Aorta (tissue), 5 donors: Measurements from ENCODE around the gene PTGES3. TPM values are rescaled to one million over a fixed set of nuclear protein-coding genes. Genes with fewer than 3 reads are reported as not detected.
"Not testable (repeated sequence)": the region's sequence is repeated elsewhere in the genome, so short reads cannot be mapped to it uniquely, and the experiment has no call there.

Source experiments
- ATAC-seq: fragments of 200-7000 bp; cut with Tn5 transposase; one replicate; pipeline ENCODE4 v1.9.1; 2022; ENCODE audit warnings: moderate library complexity; ENCODE audit not compliant: low FRiP score
- DNase-seq, 2 donors: peaks; one replicate each; pipeline ENCODE4 v3.0.0-alpha.2; 2020
- H3K27ac ChIP-seq, 2 donors: one replicate each; pipeline ENCODE4 v1.5.1; 2013; ENCODE audit warnings: low read length in 2 of 2, mild to moderate bottlenecking in 2 of 2, moderate library complexity in 2 of 2, control low read depth in 1 of 2, inconsistent platforms in 1 of 2, low read depth in 1 of 2
- H3K27me3 ChIP-seq, 2 donors: one replicate each; pipeline ENCODE4 v1.6.1; 2013; ENCODE audit warnings: control low read depth in 1 of 2, low read length in 1 of 2, mild to moderate bottlenecking in 1 of 2, moderate library complexity in 1 of 2; ENCODE audit not compliant: insufficient read depth in 2 of 2, control insufficient read depth in 1 of 2
- H3K36me3 ChIP-seq, 2 donors: one replicate each; pipeline ENCODE4 v1.6.1; 2013; ENCODE audit warnings: control low read depth in 1 of 2, low read length in 1 of 2, mild to moderate bottlenecking in 1 of 2; ENCODE audit not compliant: insufficient read depth in 2 of 2, control insufficient read depth in 1 of 2
- H3K4me1 ChIP-seq, 2 donors: one replicate each; pipeline ENCODE4 v1.6.1; 2013; ENCODE audit warnings: low read length in 2 of 2, control low read depth in 1 of 2, mild to moderate bottlenecking in 1 of 2, moderate library complexity in 1 of 2; ENCODE audit not compliant: insufficient read depth in 2 of 2, control insufficient read depth in 1 of 2
- H3K4me3 ChIP-seq, 2 donors: one replicate each; pipeline ENCODE4 v1.5.1; 2013; ENCODE audit warnings: low read length in 2 of 2, control low read depth in 1 of 2, mild to moderate bottlenecking in 1 of 2
- H3K9me3 ChIP-seq: one replicate; pipeline ENCODE4 v1.6.1; 2013; ENCODE audit warnings: mild to moderate bottlenecking, low read length; ENCODE audit not compliant: control insufficient read depth
- WGBS, 2 donors: extraction: QIAGEN DNeasy Blood & Tissue Kit; methylation state at CpG; one replicate each; pipeline ENCODE4 v1.1.7; 2013; 5-methylcytosine and 5-hydroxymethylcytosine counted together
- intact Hi-C, 2 donors: fragments of 100-400 bp; cut with DNase I; formaldehyde crosslinking; loops; one replicate each; pipeline versions ENCODE4 v1.14.2 to v1.15.0; 2022
- long read RNA-seq, 2 donors: library from polyadenylated mRNA; unstranded; transcript quantifications; one replicate each; pipeline ENCODE4 v2.0.0, GENCODE V29; 2020 to 2021
- polyA plus RNA-seq, 2 donors: library from polyadenylated mRNA; stranded (reverse); fragments of 200-250 nt; gene quantifications; one replicate each; pipeline ENCODE4 v1.2.3, GENCODE V29; 2013
- total RNA-seq, 2 donors: library from RNA; stranded (reverse); fragmentation: NEBNext Ultra II Directional; extraction: Animal tissue kit (Norgen Biotek cat#: 25700); gene quantifications; one replicate each; pipeline ENCODE4 v1.2.1, GENCODE V29; 2021
- donor health status: healthy with polysubstance abuse.
- donor health status: Bipolar disorder and iron deficiency.
- donor health status: DM: no; HTN: no; CAD: no.
- donor health status: DM: no; HTN: no; CAD: no.
- donor health status: DM: yes; HTN: yes; CAD: no.

The PTGES3 gene
- total RNA-seq: 100 to 1,000 TPM; 148 to 153 TPM
- 100 to 1,000 TPM; 142 to 221 TPM for polyA plus RNA-seq
- long read RNA-seq, donor 1, transcript PTGES3-201 (8 exons, 1,920 nt): major isoform, 735 of 810 reads
- long read RNA-seq, donor 1, transcript PTGES3-204 (7 exons, 1,017 nt): minor isoform, 11 of 810 reads
- long read RNA-seq, donor 1, transcript PTGES3-202 (7 exons, 1,547 nt): minor isoform, 25 of 810 reads
- long read RNA-seq, donor 1, partial matches to known transcripts: 13 of 810 reads
- long read RNA-seq, donor 1, other reads (novel, unspliced or antisense): 26 of 810 reads
- long read RNA-seq, donor 2, transcript PTGES3-201 (8 exons, 1,920 nt): major isoform, 107 of 131 reads
- long read RNA-seq, donor 2, transcript PTGES3-202 (7 exons, 1,547 nt): minor isoform, 6 of 131 reads
- long read RNA-seq, donor 2, partial matches to known transcripts: 3 of 131 reads
- long read RNA-seq, donor 2, other reads (novel, unspliced or antisense): 12 of 131 reads

DNA sequence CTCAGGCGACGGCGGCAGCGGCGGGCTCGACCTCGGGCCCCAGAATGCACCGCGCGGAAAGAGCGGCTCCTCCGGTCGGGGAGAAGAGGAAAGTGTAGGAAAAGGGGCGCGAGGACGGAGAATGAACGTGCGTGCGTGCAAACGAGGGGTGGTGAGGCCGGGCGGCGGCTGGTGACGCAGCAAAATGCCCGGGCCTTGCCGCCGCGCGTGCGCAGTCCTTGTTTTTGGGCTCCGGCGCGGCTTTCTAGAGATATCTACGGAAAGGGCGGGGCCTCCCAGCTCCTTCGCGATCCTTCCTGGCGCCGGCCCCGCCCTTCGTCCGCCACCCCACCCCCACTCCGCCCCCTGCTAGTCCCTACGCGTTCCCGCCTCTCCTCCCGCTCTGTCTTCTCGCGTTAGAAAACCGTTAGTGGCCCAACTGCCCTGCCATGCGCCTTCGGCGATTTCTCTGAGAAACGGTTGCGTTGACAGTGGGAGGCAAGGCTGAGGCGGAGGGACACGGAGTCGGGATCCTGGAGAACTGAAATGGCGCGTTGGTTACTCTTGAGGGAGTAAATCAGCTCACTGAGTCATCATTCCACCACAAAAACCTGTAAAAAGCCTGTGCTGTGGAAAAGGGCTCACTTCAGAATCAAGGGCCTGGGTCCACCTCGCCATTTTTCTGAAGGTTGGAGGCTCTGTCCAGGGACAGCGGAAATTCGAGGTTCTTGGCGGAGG lies at the start of gene PTGES3:
PTGES3 (minus strand) TSS at position 156 of the 717 bp plus-strand sequence. CDS start 285 bp downstream, outside the sequence.
- no peaks in the 10 kb centered on the region for H3K27me3 ChIP-seq
- H3K4me1 ChIP-seq: no peaks in the 10 kb centered on the region
- WGBS, 2 donors: 0 to 1% methylated on average over 48 to 64 of the region's 64 CpGs
- H3K4me3 ChIP-seq: peak within 1 kb of the TSS; percentile 69 to 75
- DNase-seq (peak; percentile 99), ATAC-seq (peak; percentile 98)
- no peaks in the 10 kb centered on the region for H3K9me3 ChIP-seq
- H3K36me3 ChIP-seq: no peaks in the 10 kb centered on the region
- intact Hi-C loops: loop anchor here (1.0 to 5.0 kb wide), 4 partner anchors 37 to 399 kb away; partner anchors contain the start of genes NACA (in 2 of the 2) and NAB2 (in 1 of the 2)
- H3K27ac ChIP-seq: peak within 1 kb of the TSS; percentile 77 to 83

GRCh38 chr12:56728139-56728861 lies 40.2 kb upstream of the PTGES3 start:
- 95% methylated on average over 11 of the region's 11 CpGs for WGBS, 2 donors
- H3K27ac ChIP-seq: no peak overlapping the region
- ATAC-seq (no peak), DNase-seq (peak in 1 of 2 donors; percentile 41)
- no peaks in the 10 kb centered on the region for H3K4me1 ChIP-seq
- intact Hi-C loops: loop anchor here (5.0 to 10.0 kb wide), 2 partner anchors 81 to 83 kb away; partner anchors contain the start of gene ATP5F1B (in 2 of the 2)
- no peaks in the 10 kb centered on the region for H3K36me3 ChIP-seq
- no peak overlapping the region for H3K4me3 ChIP-seq
- H3K9me3 ChIP-seq: no peaks in the 10 kb centered on the region
- no peaks in the 10 kb centered on the region for H3K27me3 ChIP-seq

- not testable (repeated sequence) for H3K27me3 ChIP-seq, ATAC-seq, H3K36me3 ChIP-seq, H3K4me1 ChIP-seq, H3K9me3 ChIP-seq
- peak overlapping the region in 1 of 2 donors; percentile 88 for H3K27ac ChIP-seq
- intact Hi-C loops: loop anchor here (5.0 to 10.0 kb wide), 2 partner anchors 79 to 81 kb away; partner anchors contain the start of gene ATP5F1B (in 2 of the 2)
- DNase-seq: peak in 1 of 2 donors; percentile 42
- 66 to 68% methylated on average over 15 of the region's 15 CpGs for WGBS, 2 donors
- peak overlapping the region in 1 of 2 donors; percentile 21 for H3K4me3 ChIP-seq
Observed at GRCh38 chr12:56726196-56726675, 38.2 kb upstream of the PTGES3 start.

GRCh38 chr12:56725723-56726102 lies 37.6 kb upstream of the PTGES3 start:
- 7 to 8% methylated on average over 7 of the region's 7 CpGs for WGBS, 2 donors
- DNase-seq (no peak), ATAC-seq (no peak)
- Histone ChIP-seq H3K9me3 (no peaks in the 10 kb centered on the region), H3K27me3 (no peaks in the 10 kb centered on the region), H3K36me3 (no peaks in the 10 kb centered on the region), H3K27ac (peak overlapping the region; percentile 20 to 88), H3K4me3 (peak overlapping the region; percentile 21 to 80), H3K4me1 (peaks cover 0 to 4% of the 10 kb centered on the region in 2 donors)
- intact Hi-C loops: loop anchor here (1.0 to 10.0 kb wide), 4 partner anchors 37 to 81 kb away; partner anchors contain the start of genes ATP5F1B (in 2 of the 2) and PTGES3 (in 2 of the 2)

- peak within 1 kb of the TSS; percentile 80 to 82 for H3K4me3 ChIP-seq
- peaks cover 0 to 6% of the 10 kb centered on the region in 2 donors for H3K4me1 ChIP-seq
- no peaks in the 10 kb centered on the region for H3K36me3 ChIP-seq
- DNase-seq: peak; percentile 99 to 100
- H3K27me3 ChIP-seq: no peaks in the 10 kb centered on the region
- peak within 1 kb of the TSS; percentile 69 to 88 for H3K27ac ChIP-seq
- 0% methylated on average over 46 of the region's 46 CpGs for WGBS, 2 donors
- ATAC-seq: peak; percentile 97
- intact Hi-C loops: loop anchor here (1.0 to 10.0 kb wide), 4 partner anchors 36 to 80 kb away; partner anchors contain the start of genes ATP5F1B (in 2 of the 2) and PTGES3 (in 2 of the 2)
- no peaks in the 10 kb centered on the region for H3K9me3 ChIP-seq
Observed at GRCh38 chr12:56724972-56725722, 37.1 kb upstream of the PTGES3 start, which contains the start of gene NACA. Gene NACA (minus strand): TSS chr12:56725299. CDS start chr12:56724521, 778 bp downstream.

DNA sequence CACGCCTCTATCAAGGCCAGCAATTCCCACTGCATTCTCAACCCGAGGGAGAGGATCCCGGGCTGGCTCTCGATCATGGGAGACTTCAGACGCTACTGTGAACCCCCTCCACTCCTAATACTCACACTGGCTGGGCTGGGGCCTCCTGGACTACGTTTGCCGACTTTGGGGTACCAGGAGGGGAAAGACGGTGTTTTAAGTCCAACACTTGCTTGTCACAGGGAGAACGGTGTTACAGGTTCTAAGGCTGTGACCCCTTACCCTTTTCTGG lies 36.6 kb upstream of the PTGES3 start:
- Histone ChIP-seq H3K4me3 (peak overlapping the region; percentile 80 to 82), H3K36me3 (no peaks in the 10 kb centered on the region), H3K9me3 (no peaks in the 10 kb centered on the region), H3K27ac (peak overlapping the region in 1 of 2 donors; percentile 69), H3K27me3 (no peaks in the 10 kb centered on the region), H3K4me1 (peaks cover 0 to 7% of the 10 kb centered on the region in 2 donors)
- 0% methylated on average over 9 of the region's 9 CpGs for WGBS, 2 donors
- ATAC-seq (peak; percentile 4), DNase-seq (peak in 1 of 2 donors; percentile 73)
- intact Hi-C loops: loop anchor here in 1 of 2 donors (2.0 to 10.0 kb wide), 2 partner anchors 36 to 80 kb away; partner anchors contain the start of genes ATP5F1B and PTGES3

GRCh38 chr12:56723889-56724700 lies 36.0 kb upstream of the PTGES3 start:
- ATAC-seq (peak; percentile 16), DNase-seq (peak in 1 of 2 donors; percentile 67)
- WGBS, 2 donors: 2% methylated on average over 14 of the region's 14 CpGs
- Histone ChIP-seq H3K4me3 (peak overlapping the region; percentile 80 to 82), H3K36me3 (no peaks in the 10 kb centered on the region), H3K9me3 (no peaks in the 10 kb centered on the region), H3K4me1 (peaks cover 0 to 7% of the 10 kb centered on the region in 2 donors), H3K27ac (no peak overlapping the region), H3K27me3 (no peaks in the 10 kb centered on the region)
- intact Hi-C loops: loop anchor here in 1 of 2 donors (2.0 to 10.0 kb wide), 2 partner anchors 35 to 79 kb away; partner anchors contain the start of genes ATP5F1B and PTGES3
